ENCODE measurements around the gene BLMH. TPM values are rescaled to one million over a fixed set of nuclear protein-coding genes. Genes with fewer than 3 reads are reported as not detected.

BLMH gene
- total and polyA plus RNA-seq, 2 experiments from 2014 or later = 36.4 to 58.7 TPM

DNA sequence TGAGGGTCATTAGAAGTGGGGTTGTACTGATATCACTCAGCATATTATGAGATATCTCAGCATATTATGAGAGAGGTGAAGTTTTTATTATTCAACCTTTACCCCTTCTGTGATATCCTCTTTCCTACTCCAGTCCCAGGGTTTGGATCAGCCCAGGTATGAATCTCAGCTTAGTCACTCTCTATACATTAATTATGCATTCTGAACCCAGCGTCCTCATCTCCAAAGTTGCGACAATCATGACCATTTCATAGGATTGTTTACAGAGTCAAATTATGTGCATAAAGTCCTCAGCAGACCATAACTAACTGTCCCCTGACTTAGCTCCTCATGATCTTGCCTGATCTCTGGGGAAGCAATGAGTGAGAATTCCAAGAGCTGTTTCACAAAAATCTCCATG, 20.5 kb upstream of the BLMH start (continued):
- TF ChIP-seq, protein P1, sequence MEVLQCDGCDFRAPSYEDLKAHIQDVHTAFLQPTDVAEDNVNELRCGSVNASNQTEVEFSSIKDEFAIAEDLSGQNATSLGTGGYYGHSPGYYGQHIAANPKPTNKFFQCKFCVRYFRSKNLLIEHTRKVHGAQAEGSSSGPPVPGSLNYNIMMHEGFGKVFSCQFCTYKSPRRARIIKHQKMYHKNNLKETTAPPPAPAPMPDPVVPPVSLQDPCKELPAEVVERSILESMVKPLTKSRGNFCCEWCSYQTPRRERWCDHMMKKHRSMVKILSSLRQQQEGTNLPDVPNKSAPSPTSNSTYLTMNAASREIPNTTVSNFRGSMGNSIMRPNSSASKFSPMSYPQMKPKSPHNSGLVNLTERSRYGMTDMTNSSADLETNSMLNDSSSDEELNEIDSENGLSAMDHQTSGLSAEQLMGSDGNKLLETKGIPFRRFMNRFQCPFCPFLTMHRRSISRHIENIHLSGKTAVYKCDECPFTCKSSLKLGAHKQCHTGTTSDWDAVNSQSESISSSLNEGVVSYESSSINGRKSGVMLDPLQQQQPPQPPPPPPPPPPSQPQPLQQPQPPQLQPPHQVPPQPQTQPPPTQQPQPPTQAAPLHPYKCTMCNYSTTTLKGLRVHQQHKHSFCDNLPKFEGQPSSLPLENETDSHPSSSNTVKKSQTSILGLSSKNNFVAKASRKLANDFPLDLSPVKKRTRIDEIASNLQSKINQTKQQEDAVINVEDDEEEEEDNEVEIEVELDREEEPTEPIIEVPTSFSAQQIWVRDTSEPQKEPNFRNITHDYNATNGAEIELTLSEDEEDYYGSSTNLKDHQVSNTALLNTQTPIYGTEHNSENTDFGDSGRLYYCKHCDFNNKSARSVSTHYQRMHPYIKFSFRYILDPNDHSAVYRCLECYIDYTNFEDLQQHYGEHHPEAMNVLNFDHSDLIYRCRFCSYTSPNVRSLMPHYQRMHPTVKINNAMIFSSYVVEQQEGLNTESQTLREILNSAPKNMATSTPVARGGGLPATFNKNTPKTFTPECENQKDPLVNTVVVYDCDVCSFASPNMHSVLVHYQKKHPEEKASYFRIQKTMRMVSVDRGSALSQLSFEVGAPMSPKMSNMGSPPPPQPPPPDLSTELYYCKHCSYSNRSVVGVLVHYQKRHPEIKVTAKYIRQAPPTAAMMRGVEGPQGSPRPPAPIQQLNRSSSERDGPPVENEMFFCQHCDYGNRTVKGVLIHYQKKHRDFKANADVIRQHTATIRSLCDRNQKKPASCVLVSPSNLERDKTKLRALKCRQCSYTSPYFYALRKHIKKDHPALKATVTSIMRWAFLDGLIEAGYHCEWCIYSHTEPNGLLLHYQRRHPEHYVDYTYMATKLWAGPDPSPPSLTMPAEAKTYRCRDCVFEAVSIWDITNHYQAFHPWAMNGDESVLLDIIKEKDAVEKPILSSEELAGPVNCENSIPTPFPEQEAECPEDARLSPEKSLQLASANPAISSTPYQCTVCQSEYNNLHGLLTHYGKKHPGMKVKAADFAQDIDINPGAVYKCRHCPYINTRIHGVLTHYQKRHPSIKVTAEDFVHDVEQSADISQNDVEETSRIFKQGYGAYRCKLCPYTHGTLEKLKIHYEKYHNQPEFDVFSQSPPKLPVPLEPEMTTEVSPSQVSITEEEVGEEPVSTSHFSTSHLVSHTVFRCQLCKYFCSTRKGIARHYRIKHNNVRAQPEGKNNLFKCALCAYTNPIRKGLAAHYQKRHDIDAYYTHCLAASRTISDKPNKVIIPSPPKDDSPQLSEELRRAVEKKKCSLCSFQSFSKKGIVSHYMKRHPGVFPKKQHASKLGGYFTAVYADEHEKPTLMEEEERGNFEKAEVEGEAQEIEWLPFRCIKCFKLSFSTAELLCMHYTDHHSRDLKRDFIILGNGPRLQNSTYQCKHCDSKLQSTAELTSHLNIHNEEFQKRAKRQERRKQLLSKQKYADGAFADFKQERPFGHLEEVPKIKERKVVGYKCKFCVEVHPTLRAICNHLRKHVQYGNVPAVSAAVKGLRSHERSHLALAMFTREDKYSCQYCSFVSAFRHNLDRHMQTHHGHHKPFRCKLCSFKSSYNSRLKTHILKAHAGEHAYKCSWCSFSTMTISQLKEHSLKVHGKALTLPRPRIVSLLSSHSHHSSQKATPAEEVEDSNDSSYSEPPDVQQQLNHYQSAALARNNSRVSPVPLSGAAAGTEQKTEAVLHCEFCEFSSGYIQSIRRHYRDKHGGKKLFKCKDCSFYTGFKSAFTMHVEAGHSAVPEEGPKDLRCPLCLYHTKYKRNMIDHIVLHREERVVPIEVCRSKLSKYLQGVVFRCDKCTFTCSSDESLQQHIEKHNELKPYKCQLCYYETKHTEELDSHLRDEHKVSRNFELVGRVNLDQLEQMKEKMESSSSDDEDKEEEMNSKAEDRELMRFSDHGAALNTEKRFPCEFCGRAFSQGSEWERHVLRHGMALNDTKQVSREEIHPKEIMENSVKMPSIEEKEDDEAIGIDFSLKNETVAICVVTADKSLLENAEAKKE (CRISPR knock-in tag; IDR thresholded peaks at IDR 0.05) = no peak
- TF ChIP-seq JUNB (IDR thresholded peaks at IDR 0.05; ENCODE audit: unreplicated experiment) (no peak), CREB1 (CRISPR knock-in tag; IDR thresholded peaks at IDR 0.05; ENCODE audit: low read depth) (no peak), NANOG (IDR thresholded peaks at IDR 0.05; ENCODE audit: borderline replicate concordance) (no peak)

DNA sequence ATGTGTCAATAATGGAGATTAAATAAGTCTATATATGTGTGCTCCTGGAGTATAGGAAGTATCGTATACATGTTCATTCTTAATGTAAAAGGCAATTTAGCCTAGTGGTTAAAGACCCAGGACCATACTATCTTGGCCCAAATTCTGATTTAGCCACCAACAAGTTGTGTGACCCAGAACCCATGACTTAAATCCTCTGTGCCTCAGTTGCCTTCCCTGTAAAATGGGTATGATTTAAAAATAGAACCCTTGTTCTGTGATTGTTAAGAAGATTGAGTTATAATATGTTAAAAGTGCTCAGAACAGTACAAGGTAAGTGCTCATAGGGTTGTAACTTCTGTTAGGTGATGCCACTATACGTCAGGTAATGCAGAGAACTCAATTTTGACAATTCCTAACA, 18.8 kb upstream of the BLMH start:
- DNase-seq (ENCODE audit: low spot score) = no peak
- peaks cover 1% of the 10 kb centered on the region for H3K27me3 Mint-ChIP-seq (ENCODE audit: insufficient read depth, low read depth, poor library complexity)
- Histone ChIP-seq H2AFZ (no peak overlapping the region), H3K4me2 (no peak overlapping the region), H4K20me1 (replicated peaks; ENCODE audit: insufficient read depth) (no peaks in the 10 kb centered on the region), H3K79me2 (replicated peaks; ENCODE audit: insufficient read depth) (no peaks in the 10 kb centered on the region), H3K4me3 (no peak overlapping the region), H3K27me3 (ENCODE audit: insufficient read depth) (no peaks in the 10 kb centered on the region), H3K4me1 (ENCODE audit: insufficient read depth) (no peaks in the 10 kb centered on the region), H3K36me3 (ENCODE audit: insufficient read depth) (no peaks in the 10 kb centered on the region), H3K9me2 (ENCODE audit: insufficient read depth) (no peaks in the 10 kb centered on the region), H3F3A (replicated peaks; ENCODE audit: low read depth) (no peaks in the 10 kb centered on the region), H3K27ac (ENCODE audit: low read depth) (no peak overlapping the region)
- H3K4me1 Mint-ChIP-seq = peaks cover 3% of the 10 kb centered on the region; the same call in 1 of the 3 replicates
- no peak overlapping the region for H3K27ac Mint-ChIP-seq
- H3K36me3 Mint-ChIP-seq (ENCODE audit: low read depth) = no peaks in the 10 kb centered on the region
- no peak overlapping the region for H3K4me3 Mint-ChIP-seq
- no peaks in the 10 kb centered on the region for H3K9me3 Mint-ChIP-seq
- ATAC-seq = no peak
- no peak for TF ChIP-seq STAT1 (IDR thresholded peaks at IDR 0.05; ENCODE audit: unreplicated experiment)
- TF ChIP-seq, protein P2, sequence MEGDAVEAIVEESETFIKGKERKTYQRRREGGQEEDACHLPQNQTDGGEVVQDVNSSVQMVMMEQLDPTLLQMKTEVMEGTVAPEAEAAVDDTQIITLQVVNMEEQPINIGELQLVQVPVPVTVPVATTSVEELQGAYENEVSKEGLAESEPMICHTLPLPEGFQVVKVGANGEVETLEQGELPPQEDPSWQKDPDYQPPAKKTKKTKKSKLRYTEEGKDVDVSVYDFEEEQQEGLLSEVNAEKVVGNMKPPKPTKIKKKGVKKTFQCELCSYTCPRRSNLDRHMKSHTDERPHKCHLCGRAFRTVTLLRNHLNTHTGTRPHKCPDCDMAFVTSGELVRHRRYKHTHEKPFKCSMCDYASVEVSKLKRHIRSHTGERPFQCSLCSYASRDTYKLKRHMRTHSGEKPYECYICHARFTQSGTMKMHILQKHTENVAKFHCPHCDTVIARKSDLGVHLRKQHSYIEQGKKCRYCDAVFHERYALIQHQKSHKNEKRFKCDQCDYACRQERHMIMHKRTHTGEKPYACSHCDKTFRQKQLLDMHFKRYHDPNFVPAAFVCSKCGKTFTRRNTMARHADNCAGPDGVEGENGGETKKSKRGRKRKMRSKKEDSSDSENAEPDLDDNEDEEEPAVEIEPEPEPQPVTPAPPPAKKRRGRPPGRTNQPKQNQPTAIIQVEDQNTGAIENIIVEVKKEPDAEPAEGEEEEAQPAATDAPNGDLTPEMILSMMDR (conservative IDR thresholded peaks at IDR 0.05; ENCODE audit: low read depth in 2 of 2) = no peak
- TF ChIP-seq, protein P1 (CRISPR knock-in tag; IDR thresholded peaks at IDR 0.05) = no peak
